HUES6 (cell line): ENCODE measurements around the gene SAMD10.
A peak's percentile ranks its signal among the peaks of the same experiment; 100 is the strongest.

Source experiments
- H3K27ac ChIP-seq: 2 replicates; pipeline ENCODE4 v1.7.0; 2013; ENCODE audit warnings: low read depth, mild to moderate bottlenecking, low read length, inconsistent platforms
- H3K27me3 ChIP-seq: 2 replicates; pipeline ENCODE4 v1.6.1; 2013; ENCODE audit warnings: low read length; ENCODE audit not compliant: control insufficient read depth, insufficient read depth
- H3K36me3 ChIP-seq: 2 replicates; pipeline ENCODE4 v1.6.1; 2013; ENCODE audit warnings: low read length; ENCODE audit not compliant: control insufficient read depth, insufficient read depth
- H3K4me1 ChIP-seq: 2 replicates; pipeline ENCODE4 v1.6.1; 2013; ENCODE audit warnings: low read length; ENCODE audit not compliant: control insufficient read depth, insufficient read depth
- H3K4me3 ChIP-seq: 2 replicates; pipeline ENCODE4 v1.5.1; 2013; ENCODE audit warnings: low read depth, low read length
- H3K9ac ChIP-seq: one replicate; pipeline ENCODE4 v1.6.1; 2013; ENCODE audit warnings: mild to moderate bottlenecking, low read length
- H3K9me3 ChIP-seq: 2 replicates; pipeline ENCODE4 v1.6.1; 2013; ENCODE audit warnings: low read depth, low read length; ENCODE audit not compliant: control insufficient read depth, insufficient read depth

SAMD10 gene

GRCh38 chr20:63979557-63980316 is at the start of gene SAMD10:
Gene SAMD10, minus strand, starts transcription at chr20:63979642. Its CDS starts 175 bp downstream, at chr20:63979467.
- H3K27ac ChIP-seq: no peak within 1 kb of the TSS
- peak within 1 kb of the TSS; percentile 98 for H3K4me3 ChIP-seq
- no peaks in the 10 kb centered on the region for H3K9me3 ChIP-seq
- peaks cover 19% of the 10 kb centered on the region for H3K4me1 ChIP-seq
- H3K9ac ChIP-seq: no peak within 1 kb of the TSS
- peaks cover 13% of the 10 kb centered on the region for H3K27me3 ChIP-seq
- H3K36me3 ChIP-seq: peaks cover 20% of the 10 kb centered on the region

DNA sequence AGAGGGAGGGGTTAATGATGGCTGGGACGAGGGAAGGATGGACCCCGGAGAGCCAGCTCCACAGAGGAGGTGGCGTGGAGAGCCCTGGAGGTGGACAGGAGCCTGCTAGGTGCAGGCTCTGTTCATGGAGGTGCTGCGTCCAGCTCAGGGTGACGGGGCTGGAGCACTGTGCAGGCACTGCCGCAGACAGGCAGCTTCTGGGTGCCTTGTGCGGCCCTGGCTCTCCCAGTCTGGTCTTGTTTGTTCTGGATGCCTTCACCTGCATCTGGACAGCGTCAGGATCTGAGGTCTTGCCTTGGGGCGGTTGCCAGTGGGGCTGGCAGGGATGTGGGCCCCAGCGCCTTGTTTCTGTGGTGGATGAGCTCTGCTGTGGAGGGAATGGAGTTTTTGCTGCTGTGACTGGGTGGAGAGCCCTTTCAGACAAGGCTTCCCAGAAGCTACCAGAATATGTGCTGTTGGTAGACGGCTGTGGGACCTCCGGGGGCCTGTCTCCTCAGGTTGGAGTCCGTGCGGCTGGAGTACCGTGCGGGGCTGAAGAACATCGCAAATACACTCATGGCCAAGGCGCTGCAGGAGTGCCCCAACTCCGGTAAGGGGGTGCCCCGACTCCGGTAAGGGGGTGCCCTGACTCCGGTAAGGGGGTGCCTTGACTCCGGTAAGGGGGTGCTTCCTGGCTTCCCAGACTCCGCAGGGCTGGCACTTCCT is 48.7 kb upstream of the SAMD10 start:
- H3K27me3 ChIP-seq: no peaks in the 10 kb centered on the region
- no peaks in the 10 kb centered on the region for H3K9me3 ChIP-seq
- no peaks in the 10 kb centered on the region for H3K4me1 ChIP-seq
- H3K4me3 ChIP-seq: no peak overlapping the region
- H3K36me3 ChIP-seq: peaks cover 96% of the 10 kb centered on the region
- no peak overlapping the region for H3K27ac ChIP-seq
- no peak overlapping the region for H3K9ac ChIP-seq

- H3K9me3 ChIP-seq: no peaks in the 10 kb centered on the region
- no peak overlapping the region for H3K9ac ChIP-seq
- H3K27me3 ChIP-seq: no peaks in the 10 kb centered on the region
- H3K4me1 ChIP-seq: no peaks in the 10 kb centered on the region
- H3K36me3 ChIP-seq: peaks cover 99% of the 10 kb centered on the region
- H3K4me3 ChIP-seq: no peak overlapping the region
- H3K27ac ChIP-seq: no peak overlapping the region
These were observed 46.5 kb upstream of the SAMD10 start for GRCh38 chr20:64025826-64026412.

GRCh38 chr20:64025101-64025825 is 45.8 kb upstream of the SAMD10 start:
- Histone ChIP-seq H3K4me3 (no peak overlapping the region), H3K27me3 (no peaks in the 10 kb centered on the region), H3K9me3 (no peaks in the 10 kb centered on the region), H3K4me1 (no peaks in the 10 kb centered on the region), H3K36me3 (peaks cover 96% of the 10 kb centered on the region), H3K9ac (no peak overlapping the region), H3K27ac (no peak overlapping the region)

DNA sequence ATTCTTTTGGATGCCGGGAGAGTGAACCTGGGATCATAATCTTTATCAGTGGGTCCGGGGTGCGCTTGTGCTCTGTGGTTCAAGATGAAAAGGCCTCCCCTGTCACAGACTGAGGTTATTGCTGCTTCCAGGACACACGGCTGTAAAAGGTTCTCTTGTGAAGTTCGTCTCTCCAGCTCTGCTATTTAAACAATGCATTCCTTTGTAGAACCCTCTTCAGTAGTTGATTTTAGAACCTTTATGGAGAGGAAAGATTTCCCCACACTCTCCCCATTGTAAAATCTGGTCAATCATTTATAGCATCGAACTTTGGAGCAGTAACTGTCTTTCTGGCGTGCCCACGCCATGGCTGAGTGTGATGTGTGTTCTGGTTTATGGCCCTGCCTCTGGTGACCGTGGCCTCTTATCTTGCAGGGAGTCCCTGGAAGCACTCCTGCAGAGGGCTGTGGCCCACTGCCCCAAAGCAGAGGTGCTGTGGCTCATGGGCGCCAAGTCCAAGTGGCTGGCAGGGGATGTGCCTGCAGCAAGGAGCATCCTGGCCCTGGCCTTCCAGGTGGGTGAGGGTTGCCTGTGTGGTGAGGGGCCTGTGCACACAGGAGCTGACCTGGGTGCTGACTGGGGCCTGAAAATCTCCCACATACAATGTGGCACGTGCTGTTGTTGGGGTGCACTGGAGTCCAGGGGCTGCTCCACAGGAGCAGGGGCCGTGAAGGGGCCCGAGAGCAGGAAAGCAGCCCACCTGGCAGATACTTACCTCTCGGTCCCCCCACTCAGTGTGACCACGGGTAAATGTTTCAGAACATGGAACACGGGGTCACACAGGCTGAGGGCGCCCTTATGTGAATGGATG is 44.9 kb upstream of the SAMD10 start:
- H3K4me1 ChIP-seq: no peaks in the 10 kb centered on the region
- H3K4me3 ChIP-seq: no peak overlapping the region
- H3K27ac ChIP-seq: no peak overlapping the region
- H3K9me3 ChIP-seq: no peaks in the 10 kb centered on the region
- H3K9ac ChIP-seq: no peak overlapping the region
- H3K36me3 ChIP-seq: peaks cover 93% of the 10 kb centered on the region
- H3K27me3 ChIP-seq: no peaks in the 10 kb centered on the region

- Histone ChIP-seq H3K9me3 (no peaks in the 10 kb centered on the region), H3K9ac (no peak overlapping the region), H3K27me3 (no peaks in the 10 kb centered on the region), H3K36me3 (peaks cover 94% of the 10 kb centered on the region), H3K4me1 (no peaks in the 10 kb centered on the region), H3K27ac (no peak overlapping the region), H3K4me3 (no peak overlapping the region)
These were observed 44.1 kb upstream of the SAMD10 start for GRCh38 chr20:64023361-64024140.

- H3K36me3 ChIP-seq: peaks cover 93% of the 10 kb centered on the region
These were observed 43.4 kb upstream of the SAMD10 start for GRCh38 chr20:64022671-64023360.

DNA sequence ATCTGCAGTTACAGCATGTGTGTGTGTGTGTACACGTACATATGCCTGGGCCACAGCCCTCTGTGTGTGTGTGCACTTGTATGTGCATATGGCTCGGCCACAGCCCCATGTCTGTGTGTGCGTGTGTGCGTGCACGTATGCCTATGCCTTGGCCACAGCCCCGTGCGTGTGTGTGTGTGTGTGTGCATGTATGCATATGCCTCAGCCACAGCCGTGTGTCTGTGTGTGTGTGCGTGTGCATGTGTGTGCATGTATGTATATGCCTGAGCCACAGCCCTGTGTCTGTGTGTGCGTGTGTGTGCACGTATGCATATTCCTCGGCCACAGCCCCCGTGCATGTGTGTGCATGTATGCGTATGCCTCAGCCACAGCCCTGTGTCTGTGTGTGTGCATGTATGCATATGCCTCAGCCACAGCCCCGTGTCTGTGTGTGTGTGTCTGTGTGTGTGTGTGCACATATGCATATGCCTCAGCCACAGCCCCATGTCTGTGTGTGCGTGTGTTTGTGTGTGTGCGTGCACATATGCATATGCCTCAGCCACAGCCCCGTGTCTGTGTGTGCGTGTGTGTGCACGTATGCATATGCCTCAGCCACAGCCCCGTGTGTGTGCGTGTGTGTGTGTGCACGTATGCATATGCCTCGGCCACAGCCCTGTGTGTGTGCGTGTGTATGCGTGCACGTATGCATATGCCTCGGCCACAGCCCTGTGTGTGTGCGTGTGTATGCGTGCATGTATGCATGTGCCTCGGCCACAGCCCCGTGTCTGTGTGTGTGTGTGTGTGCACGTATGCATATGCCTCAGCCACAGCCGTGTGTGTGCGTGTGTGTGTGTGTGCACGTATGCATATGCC is 41.9 kb upstream of the SAMD10 start:
- peaks cover 87% of the 10 kb centered on the region for H3K36me3 ChIP-seq
- H3K27me3 ChIP-seq: no peaks in the 10 kb centered on the region
- H3K9ac ChIP-seq: no peak overlapping the region
- no peaks in the 10 kb centered on the region for H3K4me1 ChIP-seq
- no peak overlapping the region for H3K4me3 ChIP-seq
- H3K9me3 ChIP-seq: no peaks in the 10 kb centered on the region
- no peak overlapping the region for H3K27ac ChIP-seq

More at GRCh38 chr20:64022671-64023360, 43.4 kb upstream of the SAMD10 start:
- no peak overlapping the region for H3K9ac ChIP-seq
- H3K4me1 ChIP-seq: no peaks in the 10 kb centered on the region
- H3K4me3 ChIP-seq: no peak overlapping the region
- H3K9me3 ChIP-seq: no peaks in the 10 kb centered on the region
- H3K27me3 ChIP-seq: no peaks in the 10 kb centered on the region
- H3K27ac ChIP-seq: no peak overlapping the region

DNA sequence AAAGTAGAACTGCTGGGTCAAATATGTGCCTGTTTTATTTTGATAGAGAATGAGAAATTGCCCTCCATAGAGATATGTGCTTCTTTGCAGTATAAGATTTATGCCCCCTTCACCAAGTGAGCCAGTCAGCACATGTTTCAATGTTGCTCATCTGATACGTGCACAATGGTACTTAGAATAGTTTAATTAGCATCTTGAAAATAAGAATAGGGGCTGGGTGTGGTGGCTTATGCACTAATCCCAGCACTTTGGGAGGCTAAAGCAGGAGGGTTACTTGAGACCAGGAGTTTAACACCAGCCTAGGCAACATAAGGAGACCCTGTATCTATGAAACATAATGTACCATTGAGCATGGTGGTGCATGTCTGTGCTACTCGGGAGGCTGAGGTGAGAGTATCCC is 36.2 kb upstream of the SAMD10 start:
- no peaks in the 10 kb centered on the region for H3K9me3 ChIP-seq
- H3K9ac ChIP-seq: no peak overlapping the region
- H3K4me3 ChIP-seq: no peak overlapping the region
- H3K36me3 ChIP-seq: peaks cover 74% of the 10 kb centered on the region
- no peaks in the 10 kb centered on the region for H3K27me3 ChIP-seq
- no peak overlapping the region for H3K27ac ChIP-seq
- no peaks in the 10 kb centered on the region for H3K4me1 ChIP-seq
